HG03139 (cell line): ENCODE results near the gene KRT86.
A peak's percentile ranks its signal among the peaks of the same experiment; 100 is the strongest.
"Not testable (repeated sequence)": the region's sequence is repeated elsewhere in the genome, so short reads cannot be mapped to it uniquely, and the experiment has no call there.

Source experiments
- ATAC-seq: cut with Tn5 transposase; IDR thresholded peaks from one replicate; pipeline ENCODE4 v1.9.1; 2021; ENCODE audit not compliant: unreplicated experiment

KRT86 gene

DNA sequence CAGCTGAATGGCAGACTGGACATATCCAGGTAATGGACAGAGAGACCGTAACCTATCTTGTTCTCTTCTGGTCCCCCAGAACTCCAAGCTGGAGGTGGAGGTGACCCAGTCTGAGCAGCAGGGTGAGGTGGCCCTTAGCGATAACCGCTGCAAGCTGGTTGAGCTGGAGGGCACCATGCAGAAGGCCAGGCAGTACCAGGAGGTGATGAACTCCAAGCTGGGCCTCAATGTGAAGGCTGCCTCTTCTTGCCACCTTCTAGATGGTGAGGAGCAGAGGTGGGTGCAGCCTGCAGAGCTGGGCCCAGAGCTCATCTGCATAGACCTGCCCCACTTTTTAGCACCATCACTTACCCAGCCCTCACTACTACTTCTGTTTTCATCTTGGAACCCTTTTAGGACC lies 7.2 kb upstream of the KRT86 start:
- ATAC-seq, result no peak

DNA sequence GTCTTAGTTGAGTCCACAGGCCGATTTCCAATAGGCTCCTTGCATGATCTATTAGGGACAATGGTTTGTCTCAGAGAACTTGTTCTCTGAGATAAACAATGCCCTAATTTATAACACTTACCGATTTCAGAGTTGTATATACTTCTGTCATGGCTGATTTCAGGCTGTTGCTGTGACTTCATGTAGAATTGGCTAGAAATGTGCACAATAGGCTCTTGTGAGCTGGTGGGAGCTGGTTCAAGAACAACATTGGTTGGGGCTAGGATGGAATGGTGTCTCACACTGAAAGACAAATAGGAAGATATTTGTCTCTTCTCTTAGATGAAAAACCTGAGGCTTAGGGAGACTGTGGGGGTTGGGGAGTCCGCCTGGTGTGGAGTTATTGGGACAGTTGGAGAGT lies 6.7 kb upstream of the KRT86 start:
- ATAC-seq, result no peak

DNA sequence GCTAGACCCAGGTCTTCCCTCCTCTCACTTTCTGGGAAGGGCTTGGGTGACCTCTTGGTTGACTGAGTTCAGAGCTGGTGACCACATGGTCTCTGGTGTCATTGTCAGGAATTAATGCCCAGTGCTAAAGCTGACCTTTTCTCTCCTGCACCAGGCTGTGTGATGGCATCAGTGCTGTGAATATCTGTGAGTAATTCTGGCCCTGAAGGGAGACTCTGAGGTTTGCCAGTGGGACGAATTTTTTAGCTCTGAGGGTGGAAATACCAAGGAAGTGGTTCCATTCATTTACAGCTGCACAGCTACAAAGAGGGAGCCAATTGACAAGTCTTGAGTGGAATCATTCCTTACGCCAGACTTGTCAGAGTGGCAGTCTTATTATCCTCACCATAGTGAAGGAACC lies 6.2 kb upstream of the KRT86 start:
- ATAC-seq, result no peak

DNA sequence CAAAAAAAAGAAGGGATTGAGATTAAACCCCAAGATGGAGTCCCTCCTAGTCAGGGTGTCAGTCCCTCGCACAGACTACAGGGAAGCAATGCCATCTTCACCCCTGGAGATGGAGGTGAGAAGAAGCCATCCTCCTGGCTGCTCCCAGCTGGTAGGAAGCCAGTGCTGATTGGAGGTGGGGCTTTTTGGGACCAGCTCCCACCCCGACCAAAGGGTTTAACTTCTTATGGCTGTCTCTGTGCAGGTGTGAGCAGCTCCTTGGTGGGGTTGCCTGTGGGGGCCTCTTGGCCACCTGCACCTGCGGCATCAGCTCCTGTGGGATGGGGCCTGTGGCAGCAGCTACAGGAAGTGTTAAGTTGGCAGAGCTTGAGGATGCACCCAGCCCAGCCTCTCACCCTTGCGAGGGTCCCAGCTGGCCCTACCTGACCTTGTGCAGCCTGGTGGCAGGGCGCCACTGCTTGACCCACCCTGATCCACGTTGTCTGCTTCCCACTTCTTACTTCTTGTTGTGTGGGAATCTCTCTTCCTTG lies 3.8 kb upstream of the KRT86 start:
- ATAC-seq, result no peak

DNA sequence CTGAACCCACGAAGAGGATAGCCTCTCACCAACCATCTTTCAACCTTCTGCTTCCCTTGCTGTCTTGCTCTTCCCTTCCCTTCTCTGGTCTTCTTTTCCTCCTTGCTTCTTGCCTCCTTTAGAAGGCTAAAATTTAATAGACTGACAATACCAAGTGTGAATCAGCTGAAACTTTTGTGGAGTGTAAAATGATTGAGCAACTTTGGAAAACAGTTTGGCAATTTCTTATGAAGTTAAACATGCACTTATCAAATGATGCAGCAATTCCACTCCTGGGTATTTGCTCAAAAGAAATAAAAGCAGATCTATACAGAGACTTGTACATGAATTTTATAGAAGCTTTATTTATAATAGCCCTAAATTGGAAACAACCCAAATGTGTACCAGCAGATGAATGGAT lies 3.3 kb upstream of the KRT86 start:
- ATAC-seq, result no peak

DNA sequence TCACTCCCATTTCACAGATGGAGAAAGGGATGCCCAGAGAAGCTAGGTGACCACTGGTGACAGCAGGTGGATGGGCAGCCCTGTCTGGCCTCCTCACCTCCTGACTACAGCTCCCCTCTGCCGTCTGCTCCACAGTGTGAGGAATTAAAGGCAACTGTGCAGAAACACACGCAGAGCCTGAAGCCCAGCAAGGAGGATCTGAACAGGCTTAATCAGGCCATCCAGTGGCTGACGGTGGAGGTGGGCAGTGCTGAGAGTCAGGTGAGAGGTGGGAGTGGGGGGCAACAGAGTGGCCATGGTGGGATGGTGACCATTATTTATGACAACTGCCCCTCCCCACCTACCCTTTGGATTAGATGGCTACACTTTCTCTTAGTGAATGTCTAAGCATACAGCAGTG lies 1.2 kb downstream of the KRT86 start:
- ATAC-seq, result no peak

DNA sequence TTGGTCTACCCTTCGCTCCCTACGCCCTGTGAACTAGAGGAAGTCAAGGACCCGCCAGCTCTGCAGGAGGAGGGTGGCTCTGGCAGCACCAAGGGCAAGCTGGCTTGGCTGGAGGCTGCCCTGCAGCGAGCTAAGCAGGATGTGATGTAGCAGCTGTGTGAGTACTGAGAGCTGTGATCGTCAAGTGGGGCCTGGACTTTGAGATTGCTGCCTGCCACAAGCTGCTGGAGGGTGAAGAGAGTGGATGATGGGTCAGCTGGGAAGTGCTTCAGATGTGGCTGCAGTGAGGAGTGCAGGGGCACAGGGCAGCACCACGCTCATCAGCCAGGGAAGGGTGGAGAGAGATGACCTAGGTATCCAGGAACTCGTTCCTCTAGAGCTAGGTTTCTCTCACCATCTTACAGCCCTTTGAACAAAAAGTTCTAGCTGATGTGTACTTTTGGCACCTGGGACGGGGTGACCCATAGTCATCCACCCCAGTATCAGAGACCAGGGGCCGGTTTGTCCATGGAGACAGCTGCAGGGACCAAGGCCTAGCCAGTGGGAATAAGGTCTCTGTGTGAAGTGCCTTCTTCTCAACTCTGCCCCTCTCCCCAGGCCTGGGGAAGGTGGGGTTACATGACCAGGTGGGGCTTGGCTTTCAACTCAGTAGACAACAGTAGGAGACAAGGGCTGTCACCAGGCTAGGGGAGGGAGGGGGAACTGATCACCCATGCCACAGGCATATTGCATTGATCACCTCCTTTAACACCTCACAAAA lies 3.2 kb downstream of the KRT86 start:
- ATAC-seq, result no peak

DNA sequence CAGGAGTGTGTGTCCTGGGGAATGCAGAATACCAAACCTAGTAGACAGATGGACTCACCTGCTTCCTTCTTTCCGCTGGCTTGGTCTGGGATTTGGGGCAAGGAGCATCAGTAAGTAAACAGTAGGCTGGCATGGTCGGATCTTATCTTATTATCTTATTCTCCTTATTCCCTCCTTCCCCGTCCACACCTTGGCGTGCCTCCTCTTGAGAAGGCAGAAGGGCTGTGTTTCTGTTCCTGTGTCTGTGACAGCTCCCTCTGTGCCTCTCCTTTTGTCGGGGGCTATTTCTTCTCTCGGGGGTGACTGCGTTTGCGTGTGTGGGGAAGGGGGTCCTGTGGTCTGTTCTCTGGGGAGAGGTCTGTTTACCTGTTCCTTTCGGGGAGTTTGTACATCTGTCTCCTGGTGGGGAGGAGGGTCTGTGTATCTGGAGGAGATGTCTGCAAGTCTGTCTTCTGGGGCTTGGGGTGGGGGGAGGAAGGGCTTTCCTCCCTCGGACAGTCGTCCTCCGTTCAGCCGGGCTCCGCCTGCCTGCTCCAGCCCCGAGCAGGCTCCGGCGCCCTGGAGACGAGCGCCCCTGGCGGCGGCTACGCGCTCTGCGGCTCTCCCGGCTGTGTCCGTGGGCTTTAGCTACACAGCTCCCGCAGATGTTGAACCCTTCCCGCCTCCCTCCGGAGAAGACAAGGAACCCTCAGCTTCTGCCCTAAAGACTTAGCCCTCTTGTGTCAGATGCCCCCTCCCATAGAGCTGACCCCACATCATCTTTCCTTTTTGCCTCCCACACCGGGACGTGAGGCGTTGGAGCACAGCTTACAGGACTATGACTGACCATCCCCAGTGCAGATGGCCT lies 4.4 kb downstream of the KRT86 start:
- peak; percentile 60 for ATAC-seq

DNA sequence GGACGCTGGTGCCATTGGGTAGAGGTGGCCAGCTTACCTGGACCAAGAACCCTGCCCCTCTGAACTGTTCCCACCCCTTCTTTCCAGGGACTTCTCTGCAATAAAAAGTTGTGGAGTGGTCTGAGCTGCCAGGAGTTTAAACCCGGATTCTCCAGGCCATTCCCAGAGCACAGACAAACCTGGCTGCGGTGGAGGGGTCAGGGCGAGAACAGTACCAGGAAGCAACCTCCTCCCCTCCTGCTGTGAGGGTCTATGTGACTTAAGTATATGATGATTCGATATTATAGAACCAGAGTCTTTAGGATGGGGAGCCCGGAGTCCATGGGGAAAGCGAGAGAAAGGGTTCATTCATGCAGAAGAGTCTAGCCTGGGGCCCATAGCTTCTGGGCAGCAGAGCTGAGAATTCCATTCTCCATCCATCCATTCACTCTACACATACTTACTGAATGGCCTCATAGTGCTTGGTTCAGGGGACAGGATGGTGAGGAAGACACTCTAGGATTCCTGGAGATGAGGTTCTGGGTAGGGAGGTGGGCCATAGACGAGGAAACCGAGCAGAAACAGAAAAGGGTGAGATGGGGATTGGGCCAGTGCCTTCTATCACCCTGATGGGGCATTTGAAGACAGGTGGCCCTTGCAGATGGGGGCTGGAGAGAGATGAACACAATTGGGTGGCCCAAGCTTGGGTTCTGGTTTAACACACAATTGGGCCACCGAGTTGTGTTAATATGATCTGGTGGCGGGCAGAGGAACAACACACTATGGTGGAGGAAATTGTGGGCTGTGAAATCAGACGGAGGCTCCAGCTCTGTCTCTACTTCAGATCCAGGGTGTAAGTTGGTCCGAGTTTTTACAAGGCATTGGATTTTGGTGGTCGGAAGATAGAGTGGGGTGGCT lies 5.2 kb downstream of the KRT86 start:
- ATAC-seq, result no peak

DNA sequence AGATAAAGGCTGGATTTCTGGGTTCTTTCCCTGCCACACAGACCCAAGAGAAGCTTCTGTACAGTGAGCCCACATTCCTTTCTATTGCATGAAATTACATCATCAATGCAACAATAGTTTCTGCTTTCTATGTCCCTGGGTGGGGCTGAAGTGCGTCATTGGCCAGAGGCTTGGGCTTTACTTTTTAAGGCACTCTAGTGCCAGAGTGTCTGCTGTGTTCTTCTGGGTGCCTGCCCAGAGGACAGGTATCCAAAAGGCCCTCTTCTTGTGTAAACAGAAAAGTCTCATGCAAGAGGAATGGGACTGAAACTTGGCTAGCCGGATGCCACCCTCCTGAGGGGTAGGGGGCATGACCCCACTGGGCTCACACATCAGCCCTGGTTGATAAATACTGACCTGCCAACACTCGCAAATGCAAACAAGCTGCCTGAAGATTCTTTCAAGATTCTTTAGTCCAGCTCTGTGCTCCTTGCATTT lies 5.9 kb downstream of the KRT86 start:
- no peak for ATAC-seq

DNA sequence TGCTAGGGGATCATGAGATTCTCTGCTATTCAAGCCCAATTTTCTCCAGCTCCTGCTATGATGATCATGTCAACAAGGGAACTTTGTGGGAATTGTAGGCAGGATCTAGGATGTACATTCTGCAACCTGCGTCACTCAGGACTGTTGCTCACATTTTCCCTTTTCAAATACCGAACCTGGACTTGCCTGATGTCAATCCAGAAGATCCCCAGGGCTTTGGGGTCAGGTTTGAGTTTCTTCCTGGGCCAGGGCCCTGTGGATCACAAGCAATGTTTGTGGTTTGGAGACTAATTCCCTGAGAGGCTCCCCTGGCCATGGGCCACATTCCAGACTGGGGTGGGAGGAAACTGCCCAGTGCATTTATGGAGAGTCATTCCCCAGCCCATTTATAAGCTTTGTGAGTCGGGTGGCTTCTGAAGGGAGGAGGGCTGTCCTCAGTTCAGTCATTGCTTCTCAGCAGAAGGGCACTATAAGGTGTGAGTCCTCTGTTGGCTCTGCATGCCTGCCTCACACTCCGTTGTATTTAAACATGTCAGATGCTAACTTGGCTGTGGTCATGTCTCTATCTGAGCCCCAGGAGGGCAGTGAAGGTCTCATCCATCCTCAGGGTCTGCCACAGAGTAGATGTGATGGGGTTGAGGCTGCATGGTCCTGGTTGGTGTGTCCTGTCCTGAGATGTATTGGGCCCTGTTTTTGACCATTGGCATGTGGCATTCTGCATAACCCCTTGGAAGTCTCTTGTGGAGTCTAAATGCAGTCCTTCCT lies 6.5 kb downstream of the KRT86 start:
- no peak for ATAC-seq

DNA sequence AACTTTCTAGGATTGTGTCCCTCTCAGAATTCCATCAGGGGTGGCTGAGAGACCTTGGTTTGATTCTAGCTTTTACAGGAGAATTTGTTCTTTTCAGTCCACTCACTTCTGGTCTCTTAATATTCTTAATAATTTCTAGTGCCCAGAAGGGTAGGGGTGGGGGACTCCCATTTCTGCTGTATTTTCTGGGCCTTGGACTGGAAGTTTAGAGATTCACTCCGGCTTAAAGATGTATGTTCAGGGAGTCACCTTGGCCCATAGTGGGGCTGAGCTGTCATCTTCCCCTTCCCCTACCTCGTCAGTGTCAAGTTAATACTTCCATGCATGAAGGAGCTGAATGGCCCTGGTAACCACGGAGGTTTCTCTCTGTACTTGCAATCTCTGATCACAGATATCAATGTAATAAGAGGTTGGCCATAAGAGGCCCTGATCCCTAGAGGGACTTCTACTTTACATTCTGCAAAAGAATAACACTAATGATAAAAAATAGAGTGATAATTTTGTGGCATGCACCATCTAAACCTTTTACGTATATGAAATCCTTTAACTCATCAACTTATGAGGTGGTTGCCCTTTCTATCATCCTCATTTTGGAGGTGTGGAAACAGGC lies 10.2 kb downstream of the KRT86 start:
- no peak for ATAC-seq

DNA sequence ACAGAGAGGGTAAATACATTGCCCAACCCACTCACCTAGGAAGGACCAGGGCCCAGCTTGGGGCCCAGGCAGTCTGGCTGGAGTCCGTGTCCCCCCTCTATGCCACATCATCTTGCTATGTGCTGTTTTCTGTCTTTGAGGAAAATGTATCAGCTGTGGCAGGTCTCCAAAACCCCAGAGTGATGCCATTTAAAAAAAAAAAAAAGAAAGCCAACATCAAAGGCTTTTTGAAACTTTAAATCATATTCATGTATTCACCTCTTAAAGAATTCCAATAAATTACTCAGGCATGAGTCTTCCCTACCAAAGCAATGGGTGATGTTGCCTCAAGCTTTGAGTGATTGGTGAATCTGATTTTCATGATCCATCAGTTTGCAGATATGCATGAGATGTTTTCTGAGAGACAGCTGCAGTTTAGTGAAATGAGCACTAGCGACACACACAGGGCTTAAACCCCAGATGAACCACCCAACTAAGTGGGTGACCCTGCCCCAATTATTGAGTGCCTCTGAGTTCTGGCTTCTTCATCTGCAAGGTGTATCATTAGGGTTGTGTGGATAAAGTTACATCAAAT lies 10.8 kb downstream of the KRT86 start:
- no peak for ATAC-seq

DNA sequence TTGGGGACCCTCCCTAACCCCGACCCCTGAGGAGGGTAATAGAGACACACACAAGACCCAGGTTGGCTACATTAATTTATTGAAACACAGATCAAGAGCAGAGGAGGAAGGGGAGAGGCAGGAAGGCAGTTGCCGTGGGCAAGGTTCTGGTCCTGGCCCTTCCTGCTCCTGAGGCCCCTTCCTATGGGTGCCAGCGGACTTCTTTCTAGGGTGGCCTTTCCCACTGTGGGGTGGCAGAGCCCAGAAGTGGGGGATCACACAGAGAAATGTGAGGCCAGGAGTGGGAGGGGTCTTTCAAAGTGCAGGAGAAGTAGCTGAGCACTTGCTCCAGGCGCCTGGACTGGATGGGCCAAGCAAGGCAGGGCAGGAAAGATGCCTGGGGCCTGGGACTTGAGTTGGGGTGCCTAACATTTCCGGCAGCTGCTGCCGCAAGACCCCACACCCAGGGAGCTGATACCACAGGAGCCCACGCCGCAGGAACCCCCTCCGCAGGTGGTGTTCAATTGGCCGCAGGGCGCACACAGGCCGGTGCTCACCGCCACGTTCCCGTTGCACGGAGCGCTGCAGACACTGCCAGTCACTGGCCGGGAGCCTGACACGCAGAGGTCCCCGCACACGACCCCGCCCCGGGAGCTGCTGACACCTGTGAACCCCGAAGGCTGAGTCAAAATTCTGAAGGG lies 11.5 kb downstream of the KRT86 start:
- no peak for ATAC-seq

DNA sequence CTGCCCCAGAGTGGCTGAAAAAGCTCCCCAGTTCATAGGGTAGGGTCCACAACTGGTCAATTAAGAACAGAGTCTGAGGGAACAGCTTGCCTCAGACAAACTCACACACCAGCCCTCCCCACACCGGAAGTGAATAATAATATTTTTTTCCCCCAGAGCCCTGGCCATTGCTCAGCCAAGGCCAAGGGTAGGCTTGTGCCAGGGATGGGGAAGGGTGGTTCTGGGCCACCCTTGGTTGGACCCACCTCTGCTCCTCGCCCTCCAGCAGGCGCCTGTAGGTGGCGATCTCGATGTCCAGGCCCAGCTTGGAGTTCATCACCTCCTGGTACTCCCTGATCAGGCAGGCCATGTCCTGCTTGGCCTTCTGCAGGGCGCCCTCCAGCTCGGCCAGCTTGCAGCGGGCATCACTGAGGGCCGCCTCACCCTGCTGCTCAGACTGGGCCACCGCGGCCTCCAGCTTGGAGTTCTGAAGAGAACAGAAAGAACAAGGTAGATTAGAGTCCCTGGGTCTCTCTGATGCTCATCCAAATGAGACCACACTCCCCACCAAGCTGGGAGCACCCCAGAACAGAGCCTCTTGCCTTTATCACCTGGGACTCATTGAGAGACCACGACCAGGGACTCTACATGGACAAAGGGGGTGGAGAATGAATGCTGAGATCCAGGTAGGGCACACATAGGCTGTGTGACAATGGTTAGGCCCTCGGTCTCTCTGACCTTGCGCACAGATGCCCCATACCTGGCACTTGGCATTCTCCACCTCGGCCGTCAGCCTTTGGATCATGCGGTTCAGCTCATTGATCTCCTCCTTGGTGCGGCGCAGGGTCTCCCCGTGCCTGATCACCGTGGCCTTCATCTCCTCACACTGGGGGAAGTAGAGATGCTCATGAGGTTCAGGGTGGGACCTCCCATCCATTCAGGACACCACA lies 12.7 kb downstream of the KRT86 start:
- not testable (repeated sequence) for ATAC-seq

DNA sequence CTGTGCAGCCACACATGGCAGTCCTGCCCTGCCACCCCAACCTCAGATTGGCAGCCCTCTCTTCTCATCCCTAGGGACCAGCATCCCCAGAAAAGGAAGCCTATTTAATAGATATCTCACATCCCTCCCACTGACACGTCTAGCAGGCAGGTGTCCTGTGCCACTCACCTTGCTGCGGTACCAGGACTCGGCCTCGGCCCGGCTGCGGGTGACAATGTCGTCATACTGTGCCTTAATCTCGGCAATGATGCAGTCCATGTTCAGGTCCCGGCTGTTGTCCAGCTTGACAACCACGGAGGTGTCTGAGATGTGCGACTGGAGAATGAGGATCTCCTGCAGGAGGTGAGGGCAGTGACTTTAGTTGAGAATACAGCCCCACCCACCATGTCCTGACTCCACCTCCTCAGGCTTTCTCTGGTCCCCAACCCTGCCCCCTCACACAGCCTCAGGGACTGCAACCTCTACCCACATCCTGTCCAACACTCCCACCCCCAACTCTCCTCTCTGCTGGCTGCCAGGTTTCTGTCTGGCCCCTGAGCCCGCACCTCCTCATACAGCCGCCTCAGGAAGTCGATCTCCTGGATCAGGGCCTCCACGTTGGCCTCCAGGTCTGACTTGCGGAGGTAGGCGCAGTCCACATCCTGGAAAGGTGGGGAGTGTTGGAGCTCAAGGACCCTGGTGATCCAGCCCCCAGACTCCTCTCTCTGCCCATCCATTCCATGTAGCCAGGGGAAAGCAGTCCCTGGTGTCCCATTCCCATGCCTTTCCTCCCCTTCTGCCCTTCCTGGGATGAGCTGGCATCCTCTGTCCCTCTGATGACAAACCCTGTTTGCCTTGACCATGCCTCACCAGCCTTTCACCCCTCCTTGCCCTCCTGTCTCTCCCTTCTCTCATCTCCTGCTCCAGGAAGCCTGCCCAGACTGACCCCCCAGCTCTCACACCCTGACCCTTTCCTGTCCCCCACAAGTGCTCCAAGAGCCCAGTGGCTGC lies 13.7 kb downstream of the KRT86 start:
- ATAC-seq, result peak; percentile 84
